NCI-H1092 (cell line): ENCODE data around the gene FOXP1.
A peak's percentile ranks its signal among the peaks of the same experiment; 100 is the strongest.

Source experiments
- DNase-seq: peaks from one replicate; lab custom pipeline; 2025; lab: John Stamatoyannopoulos, UW

The FOXP1 gene

GRCh38 chr3:71148455-71149060 lies 435.0 kb downstream of the FOXP1 start:
- no peak for DNase-seq

- DNase-seq: no peak
Measured at GRCh38 chr3:71146673-71147072, 436.9 kb downstream of the FOXP1 start.

- DNase-seq: no peak
Measured at GRCh38 chr3:71145954-71146353, 437.6 kb downstream of the FOXP1 start.

- DNase-seq: no peak
Measured at GRCh38 chr3:71144525-71145253, 438.8 kb downstream of the FOXP1 start.

GRCh38 chr3:71143493-71143892 lies 440.0 kb downstream of the FOXP1 start:
- DNase-seq: no peak

- DNase-seq: no peak
Measured at GRCh38 chr3:71142441-71143161, 440.9 kb downstream of the FOXP1 start.

- no peak for DNase-seq
Measured at GRCh38 chr3:71140477-71140876, 443.1 kb downstream of the FOXP1 start.

- no peak for DNase-seq
Measured at GRCh38 chr3:71139496-71139895, 444.0 kb downstream of the FOXP1 start.

GRCh38 chr3:71138410-71138809 lies 445.1 kb downstream of the FOXP1 start:
- DNase-seq: no peak

- no peak for DNase-seq
Measured at GRCh38 chr3:71136276-71136675, 447.3 kb downstream of the FOXP1 start.

- DNase-seq: no peak
Measured at GRCh38 chr3:71135373-71136088, 448.0 kb downstream of the FOXP1 start.

GRCh38 chr3:71134521-71134920 lies 449.0 kb downstream of the FOXP1 start:
- DNase-seq: no peak

- no peak for DNase-seq
Measured at GRCh38 chr3:71133865-71134264, 449.7 kb downstream of the FOXP1 start.

- DNase-seq: no peak
Measured at GRCh38 chr3:71132995-71133730, 450.4 kb downstream of the FOXP1 start.

- no peak for DNase-seq
Measured at GRCh38 chr3:71131375-71132314, 451.9 kb downstream of the FOXP1 start.

- DNase-seq: peak; percentile 70
Measured at GRCh38 chr3:71130471-71131374, 452.8 kb downstream of the FOXP1 start.

GRCh38 chr3:71129611-71130431 lies 453.7 kb downstream of the FOXP1 start:
- DNase-seq: no peak

GRCh38 chr3:71128961-71129360 lies 454.6 kb downstream of the FOXP1 start:
- no peak for DNase-seq

GRCh38 chr3:71127844-71128243 lies 455.7 kb downstream of the FOXP1 start:
- no peak for DNase-seq
